ENCODE measurements around the gene KIAA0930. TPM values are rescaled to one million over a fixed set of nuclear protein-coding genes. Genes with fewer than 3 reads are reported as not detected.

Gene KIAA0930
- total and polyA plus RNA-seq, 2 experiments from 2014 or later = 15.0 to 78.6 TPM

DNA sequence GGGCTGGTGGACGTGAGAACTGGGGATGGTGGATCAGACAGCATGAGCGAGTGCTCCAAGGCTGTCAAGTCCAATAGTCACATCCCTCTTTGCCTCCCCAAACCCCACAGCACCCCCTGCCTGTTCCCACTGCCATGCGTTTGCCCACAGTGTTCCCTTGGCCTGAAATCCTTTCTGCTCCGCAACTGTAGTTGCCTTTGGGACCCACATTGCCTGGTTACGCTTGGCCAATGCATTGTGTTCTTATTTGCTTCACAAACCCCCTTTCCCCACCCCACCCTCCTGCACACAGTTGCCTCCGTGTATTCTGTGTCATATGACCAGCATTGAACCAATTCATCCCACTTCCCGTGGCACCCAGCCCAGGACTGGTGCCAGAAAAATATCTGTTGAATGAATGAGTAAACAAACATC lies 2.1 kb upstream of the KIAA0930 start (continued):
- TF ChIP-seq, protein P1, sequence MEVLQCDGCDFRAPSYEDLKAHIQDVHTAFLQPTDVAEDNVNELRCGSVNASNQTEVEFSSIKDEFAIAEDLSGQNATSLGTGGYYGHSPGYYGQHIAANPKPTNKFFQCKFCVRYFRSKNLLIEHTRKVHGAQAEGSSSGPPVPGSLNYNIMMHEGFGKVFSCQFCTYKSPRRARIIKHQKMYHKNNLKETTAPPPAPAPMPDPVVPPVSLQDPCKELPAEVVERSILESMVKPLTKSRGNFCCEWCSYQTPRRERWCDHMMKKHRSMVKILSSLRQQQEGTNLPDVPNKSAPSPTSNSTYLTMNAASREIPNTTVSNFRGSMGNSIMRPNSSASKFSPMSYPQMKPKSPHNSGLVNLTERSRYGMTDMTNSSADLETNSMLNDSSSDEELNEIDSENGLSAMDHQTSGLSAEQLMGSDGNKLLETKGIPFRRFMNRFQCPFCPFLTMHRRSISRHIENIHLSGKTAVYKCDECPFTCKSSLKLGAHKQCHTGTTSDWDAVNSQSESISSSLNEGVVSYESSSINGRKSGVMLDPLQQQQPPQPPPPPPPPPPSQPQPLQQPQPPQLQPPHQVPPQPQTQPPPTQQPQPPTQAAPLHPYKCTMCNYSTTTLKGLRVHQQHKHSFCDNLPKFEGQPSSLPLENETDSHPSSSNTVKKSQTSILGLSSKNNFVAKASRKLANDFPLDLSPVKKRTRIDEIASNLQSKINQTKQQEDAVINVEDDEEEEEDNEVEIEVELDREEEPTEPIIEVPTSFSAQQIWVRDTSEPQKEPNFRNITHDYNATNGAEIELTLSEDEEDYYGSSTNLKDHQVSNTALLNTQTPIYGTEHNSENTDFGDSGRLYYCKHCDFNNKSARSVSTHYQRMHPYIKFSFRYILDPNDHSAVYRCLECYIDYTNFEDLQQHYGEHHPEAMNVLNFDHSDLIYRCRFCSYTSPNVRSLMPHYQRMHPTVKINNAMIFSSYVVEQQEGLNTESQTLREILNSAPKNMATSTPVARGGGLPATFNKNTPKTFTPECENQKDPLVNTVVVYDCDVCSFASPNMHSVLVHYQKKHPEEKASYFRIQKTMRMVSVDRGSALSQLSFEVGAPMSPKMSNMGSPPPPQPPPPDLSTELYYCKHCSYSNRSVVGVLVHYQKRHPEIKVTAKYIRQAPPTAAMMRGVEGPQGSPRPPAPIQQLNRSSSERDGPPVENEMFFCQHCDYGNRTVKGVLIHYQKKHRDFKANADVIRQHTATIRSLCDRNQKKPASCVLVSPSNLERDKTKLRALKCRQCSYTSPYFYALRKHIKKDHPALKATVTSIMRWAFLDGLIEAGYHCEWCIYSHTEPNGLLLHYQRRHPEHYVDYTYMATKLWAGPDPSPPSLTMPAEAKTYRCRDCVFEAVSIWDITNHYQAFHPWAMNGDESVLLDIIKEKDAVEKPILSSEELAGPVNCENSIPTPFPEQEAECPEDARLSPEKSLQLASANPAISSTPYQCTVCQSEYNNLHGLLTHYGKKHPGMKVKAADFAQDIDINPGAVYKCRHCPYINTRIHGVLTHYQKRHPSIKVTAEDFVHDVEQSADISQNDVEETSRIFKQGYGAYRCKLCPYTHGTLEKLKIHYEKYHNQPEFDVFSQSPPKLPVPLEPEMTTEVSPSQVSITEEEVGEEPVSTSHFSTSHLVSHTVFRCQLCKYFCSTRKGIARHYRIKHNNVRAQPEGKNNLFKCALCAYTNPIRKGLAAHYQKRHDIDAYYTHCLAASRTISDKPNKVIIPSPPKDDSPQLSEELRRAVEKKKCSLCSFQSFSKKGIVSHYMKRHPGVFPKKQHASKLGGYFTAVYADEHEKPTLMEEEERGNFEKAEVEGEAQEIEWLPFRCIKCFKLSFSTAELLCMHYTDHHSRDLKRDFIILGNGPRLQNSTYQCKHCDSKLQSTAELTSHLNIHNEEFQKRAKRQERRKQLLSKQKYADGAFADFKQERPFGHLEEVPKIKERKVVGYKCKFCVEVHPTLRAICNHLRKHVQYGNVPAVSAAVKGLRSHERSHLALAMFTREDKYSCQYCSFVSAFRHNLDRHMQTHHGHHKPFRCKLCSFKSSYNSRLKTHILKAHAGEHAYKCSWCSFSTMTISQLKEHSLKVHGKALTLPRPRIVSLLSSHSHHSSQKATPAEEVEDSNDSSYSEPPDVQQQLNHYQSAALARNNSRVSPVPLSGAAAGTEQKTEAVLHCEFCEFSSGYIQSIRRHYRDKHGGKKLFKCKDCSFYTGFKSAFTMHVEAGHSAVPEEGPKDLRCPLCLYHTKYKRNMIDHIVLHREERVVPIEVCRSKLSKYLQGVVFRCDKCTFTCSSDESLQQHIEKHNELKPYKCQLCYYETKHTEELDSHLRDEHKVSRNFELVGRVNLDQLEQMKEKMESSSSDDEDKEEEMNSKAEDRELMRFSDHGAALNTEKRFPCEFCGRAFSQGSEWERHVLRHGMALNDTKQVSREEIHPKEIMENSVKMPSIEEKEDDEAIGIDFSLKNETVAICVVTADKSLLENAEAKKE (CRISPR knock-in tag; IDR thresholded peaks at IDR 0.05) = no peak

DNA sequence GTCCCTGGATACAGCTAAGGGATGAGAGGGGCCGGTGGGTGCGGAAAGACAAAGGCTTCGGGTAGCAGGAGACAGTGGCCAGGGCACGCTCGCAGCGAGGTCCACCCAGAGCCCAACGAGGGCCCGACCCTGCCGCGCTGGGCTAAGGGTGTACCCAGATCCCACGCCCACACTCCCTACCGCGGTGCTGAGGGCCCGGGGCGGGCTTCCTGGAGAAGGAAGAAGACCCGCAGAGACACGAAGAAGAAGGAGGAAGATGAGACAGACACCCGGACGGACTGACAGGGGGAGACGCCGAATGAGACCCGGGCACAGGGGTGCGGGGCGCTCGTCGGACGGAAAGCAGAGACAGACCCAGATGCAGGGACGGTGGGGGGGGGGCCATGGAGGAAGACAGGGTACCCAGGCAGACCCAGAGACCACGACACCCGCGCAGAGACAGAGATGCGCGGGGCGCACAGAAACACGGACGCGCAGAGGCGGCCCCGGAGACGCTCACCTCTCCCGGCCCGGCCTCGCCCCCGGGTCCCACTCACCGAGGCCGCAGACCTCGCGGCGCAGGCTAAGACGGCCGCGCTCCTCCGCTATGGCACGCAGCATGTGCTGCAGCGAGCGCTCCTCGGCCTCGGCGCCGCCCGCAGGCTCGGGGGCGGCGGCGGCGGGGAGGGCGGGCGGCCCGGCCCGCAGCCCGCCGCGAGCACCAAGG lies 437 bp downstream of the KIAA0930 start:
- H3K36me3 ChIP-seq (ENCODE audit: insufficient read depth) = no peaks in the 10 kb centered on the region
- H3K4me3 ChIP-seq = peak overlapping the region; percentile 89
- peak overlapping the region; percentile 94 for H3K4me2 ChIP-seq
- peaks cover 4% of the 10 kb centered on the region; the same call in 1 of the 2 replicates for H3F3A ChIP-seq (replicated peaks; ENCODE audit: low read depth)
- peaks cover 38% of the 10 kb centered on the region for H3K79me2 ChIP-seq (replicated peaks; ENCODE audit: insufficient read depth)
- H3K4me3 Mint-ChIP-seq = peak overlapping the region; percentile 85
- H3K27ac Mint-ChIP-seq = no peak overlapping the region
- peaks cover 10% of the 10 kb centered on the region for H3K4me1 ChIP-seq (ENCODE audit: insufficient read depth)
- H3K27me3 Mint-ChIP-seq (ENCODE audit: insufficient read depth, low read depth, poor library complexity) = peaks cover 18% of the 10 kb centered on the region
- DNase-seq (ENCODE audit: low spot score) (peak; percentile 53), ATAC-seq (peak; percentile 29)
- peaks cover 9% of the 10 kb centered on the region; the same call in 1 of the 2 replicates for H3K27me3 ChIP-seq (ENCODE audit: insufficient read depth)
- peak overlapping the region; percentile 47; the same call in 1 of the 2 replicates for H2AFZ ChIP-seq
- H3K9me3 Mint-ChIP-seq = no peaks in the 10 kb centered on the region
- no peaks in the 10 kb centered on the region; the same call in 1 of the 3 replicates for H3K36me3 Mint-ChIP-seq (ENCODE audit: low read depth)
- H3K27ac ChIP-seq (ENCODE audit: low read depth) = no peak overlapping the region
- H3K4me1 Mint-ChIP-seq = peaks cover 23% of the 10 kb centered on the region
- peaks cover 15% of the 10 kb centered on the region for H4K20me1 ChIP-seq (replicated peaks; ENCODE audit: insufficient read depth)
- H3K9me2 ChIP-seq (ENCODE audit: insufficient read depth) = no peaks in the 10 kb centered on the region
- TF ChIP-seq NANOG (IDR thresholded peaks at IDR 0.05; ENCODE audit: borderline replicate concordance) (no peak), ZNF331 (CRISPR knock-in tag; IDR thresholded peaks at IDR 0.05; ENCODE audit: low read depth) (no peak), CREB1 (CRISPR knock-in tag; IDR thresholded peaks at IDR 0.05; ENCODE audit: low read depth) (no peak), EZH2 (IDR thresholded peaks at IDR 0.05; ENCODE audit: low read depth, unreplicated experiment) (no peak)
- TF ChIP-seq, protein P1 (CRISPR knock-in tag; IDR thresholded peaks at IDR 0.05) = no peak
- TF ChIP-seq, protein P2, sequence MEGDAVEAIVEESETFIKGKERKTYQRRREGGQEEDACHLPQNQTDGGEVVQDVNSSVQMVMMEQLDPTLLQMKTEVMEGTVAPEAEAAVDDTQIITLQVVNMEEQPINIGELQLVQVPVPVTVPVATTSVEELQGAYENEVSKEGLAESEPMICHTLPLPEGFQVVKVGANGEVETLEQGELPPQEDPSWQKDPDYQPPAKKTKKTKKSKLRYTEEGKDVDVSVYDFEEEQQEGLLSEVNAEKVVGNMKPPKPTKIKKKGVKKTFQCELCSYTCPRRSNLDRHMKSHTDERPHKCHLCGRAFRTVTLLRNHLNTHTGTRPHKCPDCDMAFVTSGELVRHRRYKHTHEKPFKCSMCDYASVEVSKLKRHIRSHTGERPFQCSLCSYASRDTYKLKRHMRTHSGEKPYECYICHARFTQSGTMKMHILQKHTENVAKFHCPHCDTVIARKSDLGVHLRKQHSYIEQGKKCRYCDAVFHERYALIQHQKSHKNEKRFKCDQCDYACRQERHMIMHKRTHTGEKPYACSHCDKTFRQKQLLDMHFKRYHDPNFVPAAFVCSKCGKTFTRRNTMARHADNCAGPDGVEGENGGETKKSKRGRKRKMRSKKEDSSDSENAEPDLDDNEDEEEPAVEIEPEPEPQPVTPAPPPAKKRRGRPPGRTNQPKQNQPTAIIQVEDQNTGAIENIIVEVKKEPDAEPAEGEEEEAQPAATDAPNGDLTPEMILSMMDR (conservative IDR thresholded peaks at IDR 0.05; ENCODE audit: low read depth in 2 of 2) = no peak

Data from GM23338 (cell line).